IPS-NIHi11 (cell line): ENCODE data around the gene RNGTT.

Experiments
- DNase-seq: peaks from one replicate; pipeline ENCODE4 v3.0.0; 2012; ENCODE audit warnings: mixed read lengths, low spot score

The RNGTT gene

GRCh38 chr6:88653936-88654335, 309.5 kb downstream of the RNGTT start:
- DNase-seq: no peak

DNA sequence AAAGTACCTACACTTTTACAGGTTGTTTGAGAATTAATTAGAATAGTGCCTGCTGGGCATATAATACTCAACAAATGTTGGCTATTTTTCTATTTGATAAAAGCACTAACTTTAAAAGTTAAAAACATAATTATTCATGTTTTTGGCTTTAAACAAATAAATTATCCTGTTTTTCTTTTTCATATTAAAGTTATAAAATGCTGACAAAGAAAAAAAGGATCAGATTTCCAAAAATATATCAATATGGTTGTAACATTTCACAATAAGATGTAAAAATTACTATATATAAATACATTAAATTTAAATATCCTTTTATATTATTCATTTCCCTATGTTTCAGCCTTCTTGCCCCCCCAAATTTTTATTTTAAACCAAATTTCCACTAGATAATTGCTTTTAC, 312.0 kb downstream of the RNGTT start:
- no peak for DNase-seq

GRCh38 chr6:88650979-88651378, 312.4 kb downstream of the RNGTT start:
- DNase-seq: no peak

DNA sequence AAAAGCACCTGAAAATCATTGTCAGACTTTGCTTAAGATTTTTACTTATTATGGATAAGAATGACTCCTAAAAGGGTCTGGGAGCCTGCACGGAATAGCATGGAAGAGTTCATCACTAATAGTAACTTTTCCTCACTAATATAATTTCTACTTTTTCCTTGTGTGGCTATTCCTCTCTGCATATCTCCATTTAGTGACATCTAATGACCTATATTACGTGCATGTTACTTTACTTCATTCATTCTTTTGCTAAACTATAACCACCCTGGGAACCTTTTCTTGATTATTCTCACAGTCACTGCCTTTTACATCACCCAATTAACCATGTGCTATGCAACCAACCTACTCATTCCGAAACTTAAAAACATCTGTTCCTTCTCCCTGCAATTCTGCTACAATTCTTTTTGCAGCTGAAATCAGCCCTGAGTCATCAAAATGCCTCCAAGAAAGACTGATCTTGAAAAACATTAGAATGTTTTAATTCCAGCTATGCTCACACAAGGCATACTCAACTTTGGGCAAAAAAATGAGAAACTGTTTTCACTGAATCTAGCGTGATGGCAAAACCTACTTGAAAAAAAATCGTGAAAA, 313.3 kb downstream of the RNGTT start:
- DNase-seq: no peak

DNA sequence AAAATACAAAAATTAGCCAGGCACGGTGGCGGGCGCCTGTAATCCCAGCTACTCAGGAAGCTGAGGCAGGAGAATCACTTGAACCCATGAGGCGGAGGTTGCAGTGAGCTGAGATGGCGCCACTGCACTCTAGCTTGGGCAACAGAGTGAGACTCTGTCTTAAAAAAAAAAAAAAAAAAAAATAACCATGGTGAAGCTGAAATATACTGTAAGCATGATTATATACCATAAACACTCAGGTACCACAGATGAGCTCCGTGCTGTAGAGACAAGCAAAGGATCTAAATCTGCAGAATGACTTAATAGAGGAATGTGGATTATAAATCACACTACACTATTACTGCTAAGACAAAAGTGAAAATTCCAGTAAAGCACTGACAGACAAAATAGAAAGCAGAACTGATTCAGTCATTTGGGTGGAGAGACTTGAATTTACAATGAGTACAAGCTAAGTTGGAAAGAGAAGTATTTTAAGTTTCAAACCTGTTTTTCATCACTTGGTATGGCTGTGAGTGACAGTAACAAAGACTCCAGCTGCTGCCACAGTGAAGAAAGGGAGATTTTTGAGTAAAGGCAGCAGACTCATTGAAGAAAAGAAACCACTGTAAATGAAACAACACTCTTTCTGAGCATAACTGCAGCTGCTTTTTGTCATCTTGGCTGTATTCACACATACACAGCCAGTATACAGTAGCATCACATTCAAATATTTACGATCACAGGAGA, 322.1 kb downstream of the RNGTT start:
- DNase-seq: no peak

DNA sequence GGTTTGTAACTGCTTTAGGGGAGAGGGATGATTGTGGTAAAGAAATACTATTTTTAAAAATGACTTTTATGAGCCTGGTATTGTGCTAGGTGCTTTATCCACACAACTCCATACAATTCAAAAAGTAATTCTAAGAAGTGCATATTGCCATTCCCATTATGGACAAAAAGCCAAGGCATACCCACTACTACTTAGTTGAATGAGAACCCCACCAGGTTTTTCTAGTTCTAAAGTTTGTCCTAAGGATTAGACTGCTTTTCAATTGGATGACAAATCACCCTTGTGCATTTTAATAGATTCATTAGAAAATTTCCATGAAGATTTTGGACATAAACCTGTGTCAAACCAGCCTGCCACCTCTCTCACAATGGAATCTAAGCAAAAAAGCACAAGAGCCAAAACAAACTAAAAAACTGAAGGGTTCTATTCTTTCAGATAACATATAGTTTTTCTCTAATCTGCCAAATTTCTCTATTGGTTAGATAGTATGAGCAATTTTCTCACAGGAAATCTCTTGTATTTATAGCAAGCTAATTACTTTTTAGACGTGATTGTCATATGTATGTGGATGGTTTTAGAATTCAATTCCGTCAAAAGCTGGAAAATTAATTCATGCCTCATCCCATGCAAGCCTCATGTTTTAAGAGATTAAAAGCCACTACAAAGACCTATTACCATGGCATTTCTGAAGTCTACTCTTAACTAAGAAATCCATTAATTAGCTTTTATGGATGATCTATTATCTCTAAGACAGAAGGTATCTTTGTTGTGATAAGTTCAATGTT, 325.5 kb downstream of the RNGTT start:
- no peak for DNase-seq

DNA sequence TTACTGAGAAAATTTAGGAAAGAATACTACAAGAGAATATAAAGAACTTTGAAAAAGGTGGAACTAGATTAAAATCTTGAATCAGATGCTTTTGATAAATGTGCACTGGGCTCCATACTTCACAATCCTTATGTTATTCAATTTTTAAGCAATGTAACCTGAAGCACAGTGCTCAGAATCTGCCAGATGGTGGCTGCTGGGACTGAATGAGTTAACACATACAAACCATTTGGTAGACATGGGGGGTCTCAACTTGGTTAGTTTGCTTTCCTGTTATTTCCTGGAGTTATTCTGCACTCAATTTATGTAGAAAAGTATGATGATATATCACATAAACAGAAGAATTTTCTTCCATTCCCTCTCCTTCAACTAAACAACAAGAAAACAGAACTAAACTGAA, 326.5 kb downstream of the RNGTT start:
- DNase-seq: no peak

DNA sequence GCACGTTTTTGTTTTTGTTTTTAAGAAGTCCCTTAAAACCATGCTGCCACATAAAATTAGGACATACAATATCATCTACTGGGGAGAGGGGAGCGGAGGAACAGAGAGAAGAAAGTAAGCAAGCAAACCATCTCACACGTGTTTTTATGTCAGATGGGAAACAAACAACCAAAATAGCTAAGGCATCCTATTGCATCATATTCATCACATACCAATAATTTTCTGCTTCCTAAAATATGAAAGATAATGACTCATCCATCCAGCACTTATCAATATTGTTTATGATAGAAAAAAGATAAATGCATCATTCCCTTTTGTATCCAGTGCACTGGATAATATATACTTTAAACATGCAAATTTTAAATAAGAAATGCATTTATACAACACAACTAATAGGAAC, 329.6 kb downstream of the RNGTT start:
- DNase-seq: no peak

DNA sequence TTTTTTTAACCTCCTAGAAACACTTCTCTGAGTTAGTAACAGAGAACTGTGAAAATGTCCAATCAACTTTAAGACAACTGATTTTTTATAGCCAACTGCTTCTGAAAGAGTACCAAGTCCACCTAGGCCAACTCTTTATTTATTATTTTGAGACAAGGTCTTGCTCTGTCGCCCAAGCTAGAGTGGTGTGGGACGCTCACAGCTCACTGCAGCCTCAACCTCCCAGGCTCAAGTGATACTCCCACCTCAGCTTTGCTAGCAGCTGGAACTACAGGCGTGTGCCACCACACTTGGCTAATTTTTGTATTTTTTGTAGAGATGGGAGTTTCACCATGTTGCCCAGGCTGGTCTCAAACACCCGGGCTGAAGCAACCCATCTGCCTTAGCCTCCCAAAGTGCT, 331.6 kb downstream of the RNGTT start:
- no peak for DNase-seq

- peak; percentile 38 for DNase-seq
Measured at GRCh38 chr6:88629838-88630494, 333.5 kb downstream of the RNGTT start.

GRCh38 chr6:88626460-88626859, 337.0 kb downstream of the RNGTT start:
- no peak for DNase-seq

DNA sequence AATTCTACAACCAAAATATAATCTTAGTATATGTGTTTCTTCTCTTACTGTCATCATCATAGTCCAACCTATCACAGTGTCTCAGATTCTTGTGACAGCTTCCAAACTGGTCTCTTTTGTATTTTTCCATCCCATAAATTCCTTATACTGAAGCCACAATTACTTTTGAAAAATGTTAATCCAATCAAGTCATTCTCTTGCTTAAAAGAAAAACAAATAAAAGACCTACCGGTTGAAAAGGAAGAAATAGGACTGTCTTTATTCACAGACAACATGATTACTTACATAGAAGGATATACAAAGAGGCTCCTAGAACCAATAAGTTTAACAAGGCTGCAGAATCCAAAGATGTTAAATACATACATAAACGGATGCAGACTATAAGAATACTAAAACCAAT, 339.9 kb downstream of the RNGTT start:
- no peak for DNase-seq

DNA sequence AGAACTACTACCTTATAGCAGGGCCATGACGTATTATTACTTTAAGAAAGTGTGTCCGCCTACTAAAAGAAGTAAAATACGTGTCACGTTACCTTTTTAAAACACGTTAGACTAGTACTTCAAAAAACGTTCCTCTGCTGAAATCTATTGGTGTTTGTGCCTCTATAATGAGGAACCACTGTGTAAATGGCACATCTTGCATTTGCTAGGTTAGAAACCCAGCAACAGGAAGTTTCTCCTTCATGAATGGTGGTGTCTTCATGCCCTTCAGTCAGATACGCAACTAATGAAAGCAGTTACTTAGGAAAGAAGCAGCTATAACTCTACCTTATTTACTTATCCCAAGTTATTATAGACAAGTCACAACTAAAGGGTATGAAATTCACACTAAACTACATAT, 343.5 kb downstream of the RNGTT start:
- no peak for DNase-seq

DNA sequence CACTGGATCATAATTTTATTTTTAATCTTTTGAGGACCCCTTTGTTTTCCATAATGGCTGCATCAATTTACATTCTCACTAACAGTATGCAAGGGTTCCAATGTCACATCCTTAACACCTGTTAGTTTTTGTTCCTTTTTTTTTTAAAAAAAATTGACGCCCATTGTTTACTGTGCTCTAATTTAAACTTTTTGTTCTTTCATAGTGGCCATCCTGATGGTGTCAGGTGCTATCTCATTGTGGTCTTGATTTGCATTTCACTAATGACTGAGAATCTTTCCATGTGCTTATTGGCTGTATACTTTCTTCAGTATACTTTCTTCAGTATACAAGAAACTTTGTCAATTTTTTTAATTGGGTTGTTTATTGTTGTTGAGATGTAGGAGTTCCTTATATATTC, 347.0 kb downstream of the RNGTT start:
- DNase-seq: no peak

DNA sequence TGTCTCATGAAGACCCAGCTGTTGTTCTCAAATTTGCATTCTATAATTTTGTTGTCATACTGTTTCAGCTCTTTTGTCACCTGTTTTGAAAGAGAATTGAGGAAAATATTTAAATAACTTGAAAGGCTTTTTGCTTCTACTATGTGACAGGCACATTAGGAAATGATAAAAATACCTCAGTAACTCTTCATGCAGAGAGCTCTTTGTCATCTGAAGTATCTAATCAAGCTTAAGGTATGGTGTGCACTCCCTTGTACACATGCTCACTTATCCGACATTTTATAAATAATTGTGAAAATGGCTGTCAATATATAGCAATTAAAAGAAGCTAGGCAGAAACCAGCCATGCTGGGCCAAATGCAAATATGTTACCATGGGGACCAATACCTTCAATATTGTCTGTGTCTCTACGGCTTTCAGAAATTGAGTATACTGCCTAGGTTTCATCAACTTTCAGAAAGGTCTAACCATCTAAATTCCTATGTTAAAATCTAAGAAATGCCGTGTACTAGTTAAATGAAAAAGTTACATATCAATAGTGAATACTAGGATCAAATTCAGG, 349.0 kb downstream of the RNGTT start:
- DNase-seq: no peak

GRCh38 chr6:88612631-88613030, 350.8 kb downstream of the RNGTT start:
- no peak for DNase-seq

GRCh38 chr6:88611721-88612120, 351.7 kb downstream of the RNGTT start:
- DNase-seq: no peak

DNA sequence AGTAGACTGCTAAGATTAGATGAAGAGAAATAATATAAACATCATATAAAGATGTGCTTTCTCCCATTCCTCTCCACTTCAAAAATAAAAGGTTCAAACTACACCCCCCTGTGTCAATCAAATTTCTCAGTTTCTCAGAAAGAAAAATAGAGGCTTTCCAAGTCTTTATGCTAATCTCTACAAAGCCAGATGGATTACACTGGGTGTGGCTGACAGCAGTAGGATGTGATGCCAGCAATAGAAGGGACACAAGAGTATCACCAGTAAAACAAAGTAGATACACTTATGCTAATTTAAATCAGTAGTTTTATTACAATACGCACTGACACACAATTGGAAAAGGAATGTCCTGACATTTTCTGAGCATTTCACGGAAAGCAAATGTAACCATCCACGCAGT, 353.4 kb downstream of the RNGTT start:
- DNase-seq: no peak

DNA sequence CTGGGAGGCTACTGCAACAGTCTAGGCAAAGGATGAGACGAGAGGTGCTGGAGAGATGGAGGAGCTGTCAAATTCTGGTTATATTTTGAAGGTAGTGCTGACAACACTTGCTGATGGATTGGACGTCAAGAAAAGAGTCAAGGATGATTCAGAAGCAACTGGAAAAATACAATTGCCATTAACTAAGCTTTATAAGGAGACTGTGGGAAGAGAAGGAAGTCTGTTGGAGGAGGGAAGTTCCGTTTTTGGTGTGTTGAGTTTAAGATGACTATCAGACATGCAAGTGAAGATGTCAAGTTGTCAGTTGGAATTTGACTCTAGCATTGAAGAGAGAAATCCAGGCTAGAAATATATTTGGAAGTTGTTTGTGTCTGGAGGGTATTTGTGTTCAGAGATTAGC, 358.1 kb downstream of the RNGTT start:
- no peak for DNase-seq

- DNase-seq: peak; percentile 32
Measured at GRCh38 chr6:88599571-88599970, 363.8 kb downstream of the RNGTT start.

- no peak for DNase-seq
Measured at GRCh38 chr6:88596801-88597200, 366.6 kb downstream of the RNGTT start.

DNA sequence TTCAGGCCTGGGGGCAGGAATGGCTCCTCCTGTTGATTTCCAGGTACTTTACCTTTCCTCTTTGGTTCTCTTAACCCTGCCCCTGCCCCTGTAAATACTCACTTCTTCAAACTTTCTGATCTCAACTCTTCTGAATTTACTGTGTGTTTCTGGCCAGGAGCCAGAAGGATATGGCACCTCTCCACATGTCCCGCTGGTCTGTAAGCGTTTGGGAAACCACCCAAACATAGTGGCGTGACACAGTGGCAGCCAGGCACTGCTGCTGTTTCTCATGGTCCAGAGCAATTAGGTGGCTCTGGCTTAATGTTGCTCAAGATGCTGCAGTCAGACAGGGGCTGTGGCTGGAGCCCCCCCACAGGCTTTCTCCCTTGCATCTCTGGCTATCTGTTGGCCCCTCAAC, 374.5 kb downstream of the RNGTT start:
- DNase-seq: no peak

GRCh38 chr6:88587150-88587520, 376.3 kb downstream of the RNGTT start:
- DNase-seq: no peak
